Liver (tissue), 3 donors: ENCODE data around the gene FGFBP1.

Source experiments
- CTCF ChIP-seq: fragments of 150-350 bp; IDR thresholded peaks from 2 replicates; pipeline ENCODE4 v1.5.1; 2017; ENCODE audit warnings: improper control_type of control experiment, low read depth, low read length; ENCODE audit not compliant: missing input control
- EGR1 ChIP-seq, 2 donors: IDR thresholded peaks; 2 replicates each; pipeline ENCODE4 v1.6.1; 2016 to 2018; ENCODE audit warnings: antibody characterized with exemption in 2 of 2, low read depth in 2 of 2
- FOXA1 ChIP-seq: IDR thresholded peaks from 2 replicates; pipeline ENCODE4 v1.6.1; 2016; ENCODE audit warnings: antibody characterized with exemption
- GABPA ChIP-seq, 2 donors: IDR thresholded peaks in 1 of 2; conservative IDR thresholded peaks in 1 of 2; 2 replicates each; pipeline ENCODE4 v1.6.1; 2016; ENCODE audit warnings: antibody characterized with exemption in 2 of 2, mild to moderate bottlenecking in 1 of 2, moderate library complexity in 1 of 2
- HNF4G ChIP-seq: IDR thresholded peaks from 2 replicates; pipeline ENCODE4 v1.6.1; 2016; ENCODE audit warnings: antibody characterized with exemption
- JUND ChIP-seq, 2 donors: IDR thresholded peaks; 2 replicates each; pipeline ENCODE4 v1.6.1; 2016; ENCODE audit warnings: antibody characterized with exemption in 2 of 2
- REST ChIP-seq: IDR thresholded peaks from 2 replicates; pipeline ENCODE4 v1.6.1; 2016; ENCODE audit warnings: antibody characterized with exemption, mild to moderate bottlenecking
- SP1 ChIP-seq: IDR thresholded peaks from 2 replicates; pipeline ENCODE4 v1.6.1; 2018; ENCODE audit warnings: antibody characterized with exemption, mild to moderate bottlenecking
- TAF1 ChIP-seq: conservative IDR thresholded peaks from 2 replicates; pipeline ENCODE4 v1.6.1; 2016; ENCODE audit warnings: antibody characterized with exemption, mild to moderate bottlenecking
- YY1 ChIP-seq: IDR thresholded peaks from 2 replicates; pipeline ENCODE4 v1.6.1; 2016; ENCODE audit warnings: antibody characterized with exemption, mild to moderate bottlenecking
- ZBTB33 ChIP-seq: IDR thresholded peaks from 2 replicates; pipeline ENCODE4 v1.6.1; 2016; ENCODE audit warnings: antibody characterized with exemption
- TF ChIP-seq, protein P1 (sequence below): IDR thresholded peaks from 2 replicates; pipeline ENCODE4 v1.6.1; 2016; ENCODE audit warnings: antibody characterized with exemption
- donor health status: healthy.
- donor health status: healthy.

DNA sequence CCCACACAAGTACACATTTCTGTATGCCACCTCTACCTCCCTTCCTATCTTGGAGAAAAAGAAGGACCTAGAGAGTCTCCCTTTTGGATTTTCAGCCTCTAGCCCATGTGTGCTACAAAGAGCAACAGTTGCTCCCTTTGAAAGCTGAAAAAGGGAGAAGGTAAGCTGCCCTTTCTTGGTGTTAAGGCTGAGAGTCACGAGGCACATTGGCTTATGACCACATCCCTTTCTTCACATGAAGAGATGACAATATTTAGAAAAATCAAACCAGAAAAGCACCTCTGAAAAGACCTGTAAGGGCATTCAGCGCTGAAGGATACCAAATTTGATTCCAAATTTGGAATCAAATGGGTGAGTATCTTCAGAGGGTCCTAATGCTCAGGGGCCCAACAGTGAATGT is 6.4 kb upstream of the FGFBP1 start:
- TF ChIP-seq SP1 (no peak), EGR1 (IDR thresholded peaks at IDR 0.05; ENCODE audit: low read depth in 2 of 2) (no peak), CTCF (no peak), TAF1 (no peak), JUND (IDR thresholded peaks at IDR 0.05) (no peak), GABPA (IDR thresholded peaks at IDR 0.05 in 1 of 2, conservative IDR thresholded peaks at IDR 0.05 in 1 of 2) (no peak), HNF4G (no peak), FOXA1 (no peak), YY1 (no peak), ZBTB33 (no peak), REST (no peak)
- TF ChIP-seq, protein P1, sequence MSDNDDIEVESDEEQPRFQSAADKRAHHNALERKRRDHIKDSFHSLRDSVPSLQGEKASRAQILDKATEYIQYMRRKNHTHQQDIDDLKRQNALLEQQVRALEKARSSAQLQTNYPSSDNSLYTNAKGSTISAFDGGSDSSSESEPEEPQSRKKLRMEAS: no peak
